ENCODE data around the gene THADA.

The THADA gene

DNA sequence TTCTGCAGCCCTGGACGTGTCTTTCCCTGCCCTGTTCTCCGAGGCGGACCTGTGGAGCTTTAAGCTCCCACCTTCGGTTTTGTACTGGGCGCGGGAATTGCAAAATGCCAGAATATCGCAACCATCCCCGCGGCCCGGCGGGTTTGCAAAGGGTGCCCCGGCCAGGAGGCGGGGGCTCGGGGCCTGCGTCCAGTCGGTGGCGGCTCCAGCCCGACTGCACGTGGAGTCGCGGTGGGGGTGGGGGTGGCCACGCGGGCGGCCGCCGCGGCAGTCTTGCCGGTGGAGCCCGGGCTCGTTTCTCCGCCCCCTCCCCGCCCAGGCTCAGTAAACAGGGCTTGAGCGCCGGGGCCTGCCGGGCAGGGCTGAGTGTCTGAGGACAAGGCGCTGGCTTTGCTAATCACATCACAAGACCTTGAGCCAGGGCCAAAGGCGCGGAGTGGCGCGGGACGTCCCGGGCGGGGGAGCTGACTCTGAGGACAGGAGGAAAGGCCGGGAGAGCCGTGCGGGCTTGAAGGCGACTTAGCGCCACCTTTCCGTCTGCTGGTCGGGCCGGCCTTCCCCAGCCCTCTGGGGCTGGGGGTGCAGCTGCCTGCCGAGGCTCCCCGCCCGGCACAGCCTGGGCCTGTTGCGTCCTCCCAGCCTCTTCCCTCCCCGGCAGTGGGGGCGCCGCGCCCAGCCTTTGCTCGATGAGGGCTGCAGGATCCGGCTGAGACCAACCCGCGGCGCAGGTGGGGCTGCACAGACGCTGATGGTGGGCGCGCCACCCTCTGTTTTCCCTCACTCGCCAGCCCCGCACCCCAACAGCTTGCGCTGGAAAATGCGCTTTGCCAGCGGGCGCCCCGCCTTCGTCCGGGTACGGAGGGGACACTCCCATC lies 368.6 kb downstream of the THADA start:
- Histone ChIP-seq H3K4me3 (ENCODE audit: low read length in 2 of 2) (peak overlapping the region; percentile 78 to 85), H3K9me3 (ENCODE audit: control insufficient read depth in 2 of 2, low read length in 2 of 2) (no peaks in the 10 kb centered on the region), H3K27ac (ENCODE audit: low read length) (peak overlapping the region; percentile 97), H3K27me3 (ENCODE audit: control insufficient read depth in 1 of 2, insufficient read depth in 2 of 2, low read length in 2 of 2) (no peaks in the 10 kb centered on the region), H3K36me3 (ENCODE audit: control insufficient read depth in 2 of 2, insufficient read depth in 2 of 2, low read length in 2 of 2) (peaks cover 9 to 22% of the 10 kb centered on the region in 2 donors), H3K4me1 (ENCODE audit: control insufficient read depth, insufficient read depth, low read length) (peaks cover 43% of the 10 kb centered on the region), H3K9ac (ENCODE audit: low read length in 2 of 2) (peak overlapping the region; percentile 68 to 87)

DNA sequence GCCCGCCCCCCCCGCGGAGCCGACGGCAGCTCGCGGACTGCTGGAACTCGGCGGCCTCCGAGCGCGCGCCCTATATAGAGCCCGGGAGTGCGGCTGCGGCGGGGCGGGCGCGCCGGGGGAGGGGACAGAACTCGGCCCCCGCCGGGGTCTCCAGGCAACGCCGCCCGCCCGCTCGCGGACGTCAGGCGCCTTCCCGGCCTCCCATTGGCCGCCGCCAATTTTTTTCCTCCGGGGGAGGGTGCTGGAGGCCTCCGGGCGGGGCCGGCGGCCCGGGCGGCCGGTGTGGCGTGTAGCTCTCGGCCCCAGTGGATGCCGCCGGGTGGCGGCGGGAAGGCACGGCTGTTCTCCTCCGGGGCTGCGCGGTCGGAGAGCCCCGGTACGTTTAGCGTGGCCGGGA lies 369.3 kb downstream of the THADA start, which contains the start of gene ZFP36L2:
Gene ZFP36L2, minus strand, starts transcription at position 49 of the 397 bp plus-strand sequence. CDS start 291 bp downstream, outside the sequence.
- Histone ChIP-seq H3K36me3 (ENCODE audit: control insufficient read depth in 2 of 2, insufficient read depth in 2 of 2, low read length in 2 of 2) (peaks cover 9 to 22% of the 10 kb centered on the region in 2 donors), H3K4me1 (ENCODE audit: control insufficient read depth, insufficient read depth, low read length) (peaks cover 46% of the 10 kb centered on the region), H3K9ac (ENCODE audit: low read length in 2 of 2) (peak within 1 kb of the TSS; percentile 92 to 98), H3K4me3 (ENCODE audit: low read length in 2 of 2) (peak within 1 kb of the TSS; percentile 86 to 95), H3K9me3 (ENCODE audit: control insufficient read depth in 2 of 2, low read length in 2 of 2) (no peaks in the 10 kb centered on the region), H3K27me3 (ENCODE audit: control insufficient read depth in 1 of 2, insufficient read depth in 2 of 2, low read length in 2 of 2) (no peaks in the 10 kb centered on the region), H3K27ac (ENCODE audit: low read length) (peak within 1 kb of the TSS; percentile 97)

DNA sequence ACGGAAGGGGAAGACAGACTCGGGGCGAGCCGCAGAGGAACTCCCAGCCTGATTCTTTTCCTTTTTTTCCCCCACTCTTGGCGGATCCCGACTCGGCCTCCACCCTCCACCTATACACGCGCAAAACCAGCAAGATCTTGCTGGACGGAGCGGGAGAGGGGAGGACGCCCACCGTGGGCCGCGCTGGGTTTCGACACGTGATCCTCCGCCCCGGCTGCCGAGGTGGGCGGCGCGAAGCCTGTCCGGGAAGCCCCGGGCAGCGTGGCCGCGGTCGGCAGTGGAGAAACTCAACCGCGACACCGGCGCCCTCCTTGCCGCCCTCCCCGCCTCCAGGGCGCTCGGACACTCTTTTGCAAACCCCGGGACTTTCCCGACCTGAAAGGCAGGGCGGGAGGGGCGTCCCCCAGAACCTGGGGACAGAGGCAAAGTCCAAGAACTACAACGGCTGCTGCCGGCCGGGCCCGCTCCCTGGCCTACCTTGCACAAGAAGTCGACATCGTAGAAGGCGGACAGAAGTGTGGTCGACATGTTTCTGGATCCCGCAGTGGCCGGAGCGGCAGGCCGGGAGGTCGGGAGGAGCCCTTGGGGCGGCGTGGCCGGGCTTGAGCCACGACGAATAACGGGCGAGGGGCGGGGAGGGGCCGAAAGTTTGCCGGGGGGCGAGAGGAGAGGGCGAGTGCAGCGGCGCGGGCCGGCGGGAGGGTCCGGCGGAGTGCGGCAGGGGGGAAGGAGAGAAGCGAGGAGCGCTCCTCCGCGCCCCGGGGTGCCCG lies 369.9 kb downstream of the THADA start:
- Histone ChIP-seq H3K9ac (ENCODE audit: low read length in 2 of 2) (peak overlapping the region; percentile 92 to 98), H3K4me3 (ENCODE audit: low read length in 2 of 2) (peak overlapping the region; percentile 86 to 95), H3K4me1 (ENCODE audit: control insufficient read depth, insufficient read depth, low read length) (peaks cover 46% of the 10 kb centered on the region), H3K36me3 (ENCODE audit: control insufficient read depth in 2 of 2, insufficient read depth in 2 of 2, low read length in 2 of 2) (peaks cover 8 to 16% of the 10 kb centered on the region in 2 donors), H3K27ac (ENCODE audit: low read length) (peak overlapping the region; percentile 97), H3K27me3 (ENCODE audit: control insufficient read depth in 1 of 2, insufficient read depth in 2 of 2, low read length in 2 of 2) (no peaks in the 10 kb centered on the region), H3K9me3 (ENCODE audit: control insufficient read depth in 2 of 2, low read length in 2 of 2) (no peaks in the 10 kb centered on the region)

DNA sequence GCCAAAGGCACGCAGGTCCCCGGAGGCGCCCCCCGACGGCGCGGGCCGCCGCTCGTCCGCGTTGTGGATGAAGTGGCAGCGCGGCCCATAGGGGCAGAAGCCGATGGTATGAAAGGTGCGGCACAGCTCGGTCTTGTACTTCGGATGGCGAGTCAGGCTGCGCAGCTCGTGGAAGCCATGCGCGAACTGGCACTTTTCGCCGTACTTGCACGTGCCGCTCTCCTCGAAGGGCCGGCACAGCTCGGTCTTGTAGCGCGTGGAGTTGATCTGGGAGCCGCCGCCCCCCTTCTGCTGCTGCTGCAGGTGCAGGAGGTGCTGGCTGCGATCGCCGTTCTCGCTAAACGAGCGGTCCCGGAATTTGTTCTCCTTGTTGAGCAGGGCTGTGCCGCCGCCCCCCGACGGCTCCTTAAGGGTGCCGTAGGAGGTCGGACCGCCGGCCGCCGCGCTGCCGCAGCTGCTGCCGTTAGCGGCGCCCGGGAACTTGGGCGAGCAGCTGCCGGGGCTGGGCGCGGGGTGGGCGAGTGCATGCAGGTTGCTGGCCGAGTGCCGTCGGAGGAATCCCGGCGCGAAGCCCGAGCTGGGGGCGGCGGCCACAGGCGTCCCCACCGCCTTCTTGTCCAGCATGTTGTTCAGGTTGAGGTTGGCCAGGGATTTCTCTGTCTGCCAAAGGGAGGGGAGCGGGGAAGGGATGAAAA lies 370.6 kb downstream of the THADA start:
- H3K36me3 ChIP-seq (ENCODE audit: control insufficient read depth in 2 of 2, insufficient read depth in 2 of 2, low read length in 2 of 2): peaks cover 7 to 11% of the 10 kb centered on the region in 2 donors
- H3K9me3 ChIP-seq (ENCODE audit: control insufficient read depth in 2 of 2, low read length in 2 of 2): no peaks in the 10 kb centered on the region
- H3K4me1 ChIP-seq (ENCODE audit: control insufficient read depth, insufficient read depth, low read length): peaks cover 53% of the 10 kb centered on the region

DNA sequence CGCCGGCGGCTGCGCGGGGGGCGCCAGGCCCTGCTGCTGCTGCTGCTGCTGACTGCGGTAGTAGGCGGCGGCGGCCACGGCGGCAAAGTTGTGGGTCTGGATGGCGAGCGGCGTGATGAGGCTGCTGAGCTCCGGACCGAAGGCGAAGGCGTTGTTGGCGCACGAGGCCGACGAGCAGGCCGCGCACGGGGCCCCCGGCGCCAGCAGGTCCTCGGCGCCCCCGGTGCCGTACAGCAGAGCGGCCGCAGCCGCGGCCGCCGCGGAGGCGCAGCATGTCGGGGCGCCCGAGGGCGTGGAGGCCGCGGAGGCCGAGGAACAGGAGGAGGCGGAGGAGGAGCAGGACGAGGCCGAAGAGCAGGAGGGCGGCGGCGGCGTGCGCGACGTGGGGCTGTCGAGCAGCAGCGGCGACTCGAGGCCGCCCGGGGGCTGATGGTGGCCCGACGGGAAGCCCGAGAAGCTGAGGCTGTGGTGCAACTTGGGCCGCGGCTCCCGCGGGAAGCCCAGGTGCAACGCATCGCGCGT lies 371.2 kb downstream of the THADA start:
- H3K27ac ChIP-seq (ENCODE audit: low read length): peak overlapping the region; percentile 97
- H3K9ac ChIP-seq (ENCODE audit: low read length in 2 of 2): peak overlapping the region; percentile 60 to 98
- peaks cover 59% of the 10 kb centered on the region for H3K4me1 ChIP-seq (ENCODE audit: control insufficient read depth, insufficient read depth, low read length)
- no peaks in the 10 kb centered on the region for H3K27me3 ChIP-seq (ENCODE audit: control insufficient read depth in 1 of 2, insufficient read depth in 2 of 2, low read length in 2 of 2)
- H3K9me3 ChIP-seq (ENCODE audit: control insufficient read depth in 2 of 2, low read length in 2 of 2): no peaks in the 10 kb centered on the region
- H3K4me3 ChIP-seq (ENCODE audit: low read length in 2 of 2): peak overlapping the region; percentile 86 to 95
- peaks cover 7 to 11% of the 10 kb centered on the region in 2 donors for H3K36me3 ChIP-seq (ENCODE audit: control insufficient read depth in 2 of 2, insufficient read depth in 2 of 2, low read length in 2 of 2)

More for the DNA sequence above, 370.6 kb downstream of the THADA start:
- peak overlapping the region; percentile 97 for H3K27ac ChIP-seq (ENCODE audit: low read length)
- peak overlapping the region; percentile 86 to 95 for H3K4me3 ChIP-seq (ENCODE audit: low read length in 2 of 2)
- peak overlapping the region; percentile 92 to 98 for H3K9ac ChIP-seq (ENCODE audit: low read length in 2 of 2)
- H3K27me3 ChIP-seq (ENCODE audit: control insufficient read depth in 1 of 2, insufficient read depth in 2 of 2, low read length in 2 of 2): no peaks in the 10 kb centered on the region

- Histone ChIP-seq H3K27ac (ENCODE audit: low read length) (peak overlapping the region; percentile 97), H3K36me3 (ENCODE audit: control insufficient read depth in 2 of 2, insufficient read depth in 2 of 2, low read length in 2 of 2) (peaks cover 7 to 11% of the 10 kb centered on the region in 2 donors), H3K4me1 (ENCODE audit: control insufficient read depth, insufficient read depth, low read length) (peaks cover 62% of the 10 kb centered on the region), H3K9me3 (ENCODE audit: control insufficient read depth in 2 of 2, low read length in 2 of 2) (no peaks in the 10 kb centered on the region), H3K4me3 (ENCODE audit: low read length in 2 of 2) (peak overlapping the region; percentile 86 to 95), H3K27me3 (ENCODE audit: control insufficient read depth in 1 of 2, insufficient read depth in 2 of 2, low read length in 2 of 2) (no peaks in the 10 kb centered on the region), H3K9ac (ENCODE audit: low read length in 2 of 2) (peak overlapping the region; percentile 80 to 87)
Observed at GRCh38 chr2:43224131-43224570, 371.7 kb downstream of the THADA start.

GRCh38 chr2:43223521-43224001 lies 372.3 kb downstream of the THADA start:
- no peaks in the 10 kb centered on the region for H3K27me3 ChIP-seq (ENCODE audit: control insufficient read depth in 1 of 2, insufficient read depth in 2 of 2, low read length in 2 of 2)
- peaks cover 62% of the 10 kb centered on the region for H3K4me1 ChIP-seq (ENCODE audit: control insufficient read depth, insufficient read depth, low read length)
- peak overlapping the region; percentile 86 to 95 for H3K4me3 ChIP-seq (ENCODE audit: low read length in 2 of 2)
- peak overlapping the region; percentile 80 to 87 for H3K9ac ChIP-seq (ENCODE audit: low read length in 2 of 2)
- peaks cover 7 to 11% of the 10 kb centered on the region in 2 donors for H3K36me3 ChIP-seq (ENCODE audit: control insufficient read depth in 2 of 2, insufficient read depth in 2 of 2, low read length in 2 of 2)
- no peaks in the 10 kb centered on the region for H3K9me3 ChIP-seq (ENCODE audit: control insufficient read depth in 2 of 2, low read length in 2 of 2)
- H3K27ac ChIP-seq (ENCODE audit: low read length): peak overlapping the region; percentile 97

- H3K9ac ChIP-seq (ENCODE audit: low read length in 2 of 2): peak overlapping the region; percentile 80 to 87
- peaks cover 62% of the 10 kb centered on the region for H3K4me1 ChIP-seq (ENCODE audit: control insufficient read depth, insufficient read depth, low read length)
- no peaks in the 10 kb centered on the region for H3K9me3 ChIP-seq (ENCODE audit: control insufficient read depth in 2 of 2, low read length in 2 of 2)
- no peaks in the 10 kb centered on the region for H3K27me3 ChIP-seq (ENCODE audit: control insufficient read depth in 1 of 2, insufficient read depth in 2 of 2, low read length in 2 of 2)
- H3K36me3 ChIP-seq (ENCODE audit: control insufficient read depth in 2 of 2, insufficient read depth in 2 of 2, low read length in 2 of 2): peaks cover 7 to 11% of the 10 kb centered on the region in 2 donors
- peak overlapping the region; percentile 69 to 95 for H3K4me3 ChIP-seq (ENCODE audit: low read length in 2 of 2)
- peak overlapping the region; percentile 95 for H3K27ac ChIP-seq (ENCODE audit: low read length)
Observed at GRCh38 chr2:43222475-43223309, 373.1 kb downstream of the THADA start.

DNA sequence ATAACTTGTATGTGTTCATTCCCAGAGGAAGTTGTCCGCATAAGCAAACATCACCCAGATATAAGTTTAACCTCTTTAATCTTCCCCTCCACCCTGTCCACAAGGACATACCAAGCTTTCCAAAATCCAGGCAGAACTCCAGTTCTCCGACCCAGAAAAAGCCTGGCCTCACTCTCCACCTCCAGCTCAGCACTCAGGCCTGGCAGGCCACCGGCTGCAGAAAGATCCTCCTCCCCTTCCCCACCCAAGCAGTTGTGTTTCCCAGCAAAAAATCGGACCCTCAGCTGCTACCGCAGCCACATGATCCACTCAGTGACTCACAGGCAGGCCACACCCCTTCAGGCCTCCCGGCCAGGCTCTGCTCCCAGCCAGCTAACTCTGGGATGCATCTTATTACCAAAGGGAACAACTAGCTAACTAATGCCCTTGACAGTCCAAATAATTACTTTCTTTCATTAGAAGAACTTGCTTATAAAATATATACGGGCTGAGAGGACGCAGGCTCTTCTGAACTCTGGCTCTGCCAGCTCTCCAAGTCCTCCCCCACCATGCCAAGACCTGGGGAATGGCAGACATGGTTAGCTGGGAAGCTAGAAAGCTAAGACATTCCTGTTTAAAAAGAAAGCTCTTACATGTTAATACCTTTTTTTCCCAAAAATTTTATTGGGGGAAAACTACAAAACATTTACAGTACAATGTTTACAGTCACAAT lies 373.9 kb downstream of the THADA start:
- Histone ChIP-seq H3K4me3 (ENCODE audit: low read length in 2 of 2) (peak overlapping the region; percentile 69 to 95), H3K27me3 (ENCODE audit: control insufficient read depth in 1 of 2, insufficient read depth in 2 of 2, low read length in 2 of 2) (no peaks in the 10 kb centered on the region), H3K9me3 (ENCODE audit: control insufficient read depth in 2 of 2, low read length in 2 of 2) (no peaks in the 10 kb centered on the region), H3K4me1 (ENCODE audit: control insufficient read depth, insufficient read depth, low read length) (peaks cover 58% of the 10 kb centered on the region), H3K9ac (ENCODE audit: low read length in 2 of 2) (peak overlapping the region; percentile 80 to 87), H3K36me3 (ENCODE audit: control insufficient read depth in 2 of 2, insufficient read depth in 2 of 2, low read length in 2 of 2) (peaks cover 7 to 11% of the 10 kb centered on the region in 2 donors), H3K27ac (ENCODE audit: low read length) (peak overlapping the region; percentile 95)

Data from stomach smooth muscle (tissue), 2 donors.